ENCODE measurements around the gene RNF150. TPM values are rescaled to one million over a fixed set of nuclear protein-coding genes. Genes with fewer than 3 reads are reported as not detected.

Gene RNF150
- polyA plus RNA-seq, 1 experiment, result 9.8 TPM

- TF ChIP-seq CTCF (IDR thresholded peaks at IDR 0.05; ENCODE audit: low read depth, low read length), result no peak
- H3K27me3 ChIP-seq (ENCODE audit: control insufficient read depth, insufficient read depth, low read length), result no peaks in the 10 kb centered on the region
- ChIA-PET POLR2A (no interaction called here), CTCF (interaction anchor here (0.5 to 1.6 kb wide), 2 partner anchors 11 to 140 kb away, joined by 3 to 9 read pairs; partner anchors contain the start of gene RNF150)
- no peak overlapping the region for H3K4me3 ChIP-seq (ENCODE audit: low read depth, low read length)
- H3K9me3 ChIP-seq (ENCODE audit: control insufficient read depth, insufficient read depth, low read length), result no peaks in the 10 kb centered on the region
- H3K27ac ChIP-seq (ENCODE audit: low read depth, low read length), result no peak overlapping the region
- no peak for DNase-seq (ENCODE audit: low read depth, low spot score)
Observed at GRCh38 chr4:141121768-141122454, 11.4 kb downstream of the RNF150 start.

- Histone ChIP-seq H3K27ac (ENCODE audit: low read depth, low read length) (no peak overlapping the region), H3K4me3 (ENCODE audit: low read depth, low read length) (no peak overlapping the region), H3K27me3 (ENCODE audit: control insufficient read depth, insufficient read depth, low read length) (no peaks in the 10 kb centered on the region), H3K9me3 (ENCODE audit: control insufficient read depth, insufficient read depth, low read length) (no peaks in the 10 kb centered on the region)
- ChIA-PET POLR2A (no interaction called here), CTCF (no interaction called here)
- TF ChIP-seq CTCF (IDR thresholded peaks at IDR 0.05; ENCODE audit: low read depth, low read length), result no peak
- no peak for DNase-seq (ENCODE audit: low read depth, low spot score)
Observed at GRCh38 chr4:141121101-141121500, 12.2 kb downstream of the RNF150 start.

GRCh38 chr4:141120036-141120593 is 13.2 kb downstream of the RNF150 start:
- no peak for DNase-seq (ENCODE audit: low read depth, low spot score)
- no peaks in the 10 kb centered on the region for H3K9me3 ChIP-seq (ENCODE audit: control insufficient read depth, insufficient read depth, low read length)
- TF ChIP-seq CTCF (IDR thresholded peaks at IDR 0.05; ENCODE audit: low read depth, low read length), result no peak
- no peak overlapping the region for H3K4me3 ChIP-seq (ENCODE audit: low read depth, low read length)
- H3K27me3 ChIP-seq (ENCODE audit: control insufficient read depth, insufficient read depth, low read length), result no peaks in the 10 kb centered on the region
- ChIA-PET POLR2A (no interaction called here), CTCF (no interaction called here)
- H3K27ac ChIP-seq (ENCODE audit: low read depth, low read length), result no peak overlapping the region

GRCh38 chr4:141119071-141119470 is 14.2 kb downstream of the RNF150 start:
- ChIA-PET CTCF (no interaction called here), POLR2A (no interaction called here)
- DNase-seq (ENCODE audit: low read depth, low spot score), result no peak
- Histone ChIP-seq H3K27me3 (ENCODE audit: control insufficient read depth, insufficient read depth, low read length) (no peaks in the 10 kb centered on the region), H3K27ac (ENCODE audit: low read depth, low read length) (no peak overlapping the region), H3K4me3 (ENCODE audit: low read depth, low read length) (no peak overlapping the region), H3K9me3 (ENCODE audit: control insufficient read depth, insufficient read depth, low read length) (no peaks in the 10 kb centered on the region)
- TF ChIP-seq CTCF (IDR thresholded peaks at IDR 0.05; ENCODE audit: low read depth, low read length), result no peak

- DNase-seq (ENCODE audit: low read depth, low spot score), result no peak
Observed at GRCh38 chr4:141118381-141118780, 14.9 kb downstream of the RNF150 start.

More at GRCh38 chr4:141118381-141118780, 14.9 kb downstream of the RNF150 start:
- no peaks in the 10 kb centered on the region for H3K9me3 ChIP-seq (ENCODE audit: control insufficient read depth, insufficient read depth, low read length)
- POLR2A ChIA-PET, result no interaction called here
- H3K27ac ChIP-seq (ENCODE audit: low read depth, low read length), result no peak overlapping the region
- H3K27me3 ChIP-seq (ENCODE audit: control insufficient read depth, insufficient read depth, low read length), result no peaks in the 10 kb centered on the region
- H3K4me3 ChIP-seq (ENCODE audit: low read depth, low read length), result no peak overlapping the region
- CTCF ChIA-PET, result no interaction called here
- no peak for TF ChIP-seq CTCF (IDR thresholded peaks at IDR 0.05; ENCODE audit: low read depth, low read length)

Data from AG04450 (cell line).